Kidney (tissue), 14 donors: Measurements from ENCODE around the gene HRG. TPM values are rescaled to one million over a fixed set of nuclear protein-coding genes. Genes with fewer than 3 reads are reported as not detected.
"Not testable (repeated sequence)": the region's sequence is repeated elsewhere in the genome, so short reads cannot be mapped to it uniquely, and the experiment has no call there.

Experiments
- DNase-seq, 5 donors: peaks; one replicate each; pipeline ENCODE4 v3.0.0-alpha.2; 2013 to 2020
- FAIRE-seq: peaks from 2 replicates; lab custom pipeline; 2012; peaks lifted over from hg19 to GRCh38; lab: Jason Lieb, UNC
- H3K27ac ChIP-seq, 2 donors: one replicate each; pipeline ENCODE4 v1.7.0; 2013; ENCODE audit warnings: low read depth in 2 of 2, low read length in 2 of 2, inconsistent platforms in 1 of 2
- H3K27me3 ChIP-seq: one replicate; pipeline ENCODE4 v1.7.1; 2013; ENCODE audit warnings: low read length, inconsistent platforms; ENCODE audit not compliant: control insufficient read depth, insufficient read depth
- H3K36me3 ChIP-seq, 3 donors: one replicate each; pipeline versions ENCODE4 v1.7.0 to v1.7.1; 2013; ENCODE audit warnings: low read length in 3 of 3, control low read depth in 1 of 3, inconsistent platforms in 1 of 3; ENCODE audit not compliant: insufficient read depth in 3 of 3, control insufficient read depth in 2 of 3
- H3K4me1 ChIP-seq, 3 donors: one replicate each; pipeline versions ENCODE4 v1.7.0 to v1.7.1; 2013; ENCODE audit warnings: low read length in 3 of 3, inconsistent platforms in 1 of 3, low read depth in 1 of 3; ENCODE audit not compliant: control insufficient read depth in 2 of 3, insufficient read depth in 2 of 3
- H3K4me3 ChIP-seq, 3 donors: one replicate each; pipeline versions ENCODE4 v1.7.0 to v1.8.1; 2013; ENCODE audit warnings: low read length in 3 of 3, control low read depth in 1 of 3, inconsistent platforms in 1 of 3
- H3K9ac ChIP-seq, 3 donors: one replicate each; pipeline versions ENCODE4 v1.7.0 to v1.7.1; 2013; ENCODE audit warnings: low read length in 3 of 3, control low read depth in 1 of 3, inconsistent platforms in 1 of 3
- H3K9me3 ChIP-seq, 3 donors: one replicate each; pipeline versions ENCODE4 v1.7.0 to v1.7.1; 2013; ENCODE audit warnings: low read length in 3 of 3, control low read depth in 1 of 3, inconsistent platforms in 1 of 3; ENCODE audit not compliant: control insufficient read depth in 2 of 3, insufficient read depth in 1 of 3
- CTCF ChIP-seq: IDR thresholded peaks from 3 replicates; pipeline ENCODE4 v1.5.1; 2012; ENCODE audit warnings: mild to moderate bottlenecking, moderate library complexity, borderline replicate concordance; ENCODE audit not compliant: insufficient read depth; ENCODE audit errors: extremely low read depth
- intact Hi-C: fragments of 100-400 bp; cut with DNase I; formaldehyde crosslinking; loops from one replicate; pipeline ENCODE4 v1.11.1; 2022
- polyA plus RNA-seq: library from polyadenylated mRNA; stranded (reverse); fragments of 350-450 nt; fragmentation: Illumina TruSeq; extraction: RNeasy Lipid Tissue Mini Kit (QIAGEN cat#74804); gene quantifications from one replicate; pipeline ENCODE4 v1.2.3, GENCODE V29; 2014; ENCODE audit warnings: low read depth, low replicate concordance; ENCODE audit not compliant: insufficient read depth
- total RNA-seq: library from RNA; stranded (reverse); fragmentation: NEBNext Ultra II Directional; extraction: Animal tissue kit (Norgen Biotek cat#: 25700); gene quantifications from one replicate; pipeline ENCODE4 v1.2.1, GENCODE V29; 2021
- donor health status: control.
- donor health status: control.
- donor health status: control.
- donor health status: control.
- donor health status: control.
- donor health status: DM: yes; HTN: yes; CAD: no.
- donor health status: Normal renal cell carcinoma (clear cell type).

Gene HRG
- total and polyA plus RNA-seq, 2 donors from 2014 or later: 0.35 to 22.8 TPM

- Histone ChIP-seq H3K27me3 (no peaks in the 10 kb centered on the region), H3K36me3 (no peaks in the 10 kb centered on the region), H3K4me3 (no peak overlapping the region), H3K9me3 (no peaks in the 10 kb centered on the region), H3K27ac (no peak overlapping the region), H3K4me1 (no peaks in the 10 kb centered on the region), H3K9ac (no peak overlapping the region)
- FAIRE-seq (no peak), DNase-seq (no peak)
- no peak for TF ChIP-seq CTCF
- intact Hi-C loops: no loop called here
Observed at GRCh38 chr3:186700267-186700666, 34.5 kb downstream of the HRG start.

- intact Hi-C loops, H3K4me3 ChIP-seq, DNase-seq, H3K4me1 ChIP-seq, H3K27ac ChIP-seq, H3K9me3 ChIP-seq, H3K36me3 ChIP-seq, H3K27me3 ChIP-seq, H3K9ac ChIP-seq, FAIRE-seq: not testable (repeated sequence)
Observed at GRCh38 chr3:186702451-186702850, 36.6 kb downstream of the HRG start.

- DNase-seq: no peak
- H3K4me1 ChIP-seq: no peaks in the 10 kb centered on the region
- no peak for FAIRE-seq
- H3K4me3 ChIP-seq: no peak overlapping the region
- H3K9me3 ChIP-seq: no peaks in the 10 kb centered on the region
- H3K36me3 ChIP-seq: no peaks in the 10 kb centered on the region
- no peak overlapping the region for H3K27ac ChIP-seq
- no peaks in the 10 kb centered on the region for H3K27me3 ChIP-seq
- intact Hi-C loops: no loop called here
- H3K9ac ChIP-seq: no peak overlapping the region
- TF ChIP-seq CTCF: no peak
Observed at GRCh38 chr3:186705882-186706780, 40.3 kb downstream of the HRG start.

GRCh38 chr3:186708983-186709679 is 43.3 kb downstream of the HRG start:
- H3K36me3 ChIP-seq: no peaks in the 10 kb centered on the region
- H3K27ac ChIP-seq: no peak overlapping the region
- FAIRE-seq (no peak), DNase-seq (no peak)
- no peaks in the 10 kb centered on the region for H3K4me1 ChIP-seq
- H3K27me3 ChIP-seq: no peaks in the 10 kb centered on the region
- H3K9me3 ChIP-seq: no peaks in the 10 kb centered on the region
- TF ChIP-seq CTCF: no peak
- intact Hi-C loops: no loop called here
- H3K4me3 ChIP-seq: no peak overlapping the region
- H3K9ac ChIP-seq: no peak overlapping the region

- H3K36me3 ChIP-seq, H3K4me3 ChIP-seq, H3K27ac ChIP-seq, H3K9me3 ChIP-seq, H3K27me3 ChIP-seq, H3K4me1 ChIP-seq, intact Hi-C loops, DNase-seq, FAIRE-seq, H3K9ac ChIP-seq: not testable (repeated sequence)
Observed at GRCh38 chr3:186710694-186711093, 44.9 kb downstream of the HRG start.
